Measurements from ENCODE around the gene WDR81. TPM values are rescaled to one million over a fixed set of nuclear protein-coding genes. Genes with fewer than 3 reads are reported as not detected.

WDR81 gene
- polyA plus RNA-seq, 2 donors: 8.5 to 10.7 TPM

DNA sequence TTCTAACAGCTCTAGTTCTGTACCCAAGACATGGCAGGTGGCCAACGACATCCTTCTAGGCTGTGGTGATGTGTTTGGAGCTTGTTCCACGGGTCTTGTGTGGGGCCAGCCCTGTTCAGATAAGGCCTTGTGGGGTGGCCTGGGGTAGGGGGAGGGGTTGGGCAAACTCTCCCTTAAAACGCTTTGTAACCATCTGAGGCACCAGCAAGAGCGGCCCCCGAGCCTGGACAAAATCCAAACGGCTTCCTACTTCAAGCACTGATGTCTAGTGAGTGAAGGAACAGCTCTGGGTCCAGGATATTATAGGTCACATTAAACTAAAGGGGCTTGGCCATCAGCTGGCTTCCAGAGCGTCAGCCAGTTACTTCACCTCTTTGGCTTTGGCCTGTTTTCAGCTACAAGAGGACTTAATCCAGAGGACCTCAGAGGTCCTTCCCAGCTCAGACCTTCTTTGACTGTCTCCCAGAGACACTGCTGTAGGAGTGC lies 49.2 kb downstream of the WDR81 start:
- WGBS, 2 donors: 36 to 37% methylated on average over 7 of the region's 7 CpGs
- peaks cover 0 to 13% of the 10 kb centered on the region in 2 donors for H3K4me1 ChIP-seq (ENCODE audit: control insufficient read depth in 2 of 2, insufficient read depth in 2 of 2, low read length in 1 of 2)
- H3K9me3 ChIP-seq (ENCODE audit: control insufficient read depth in 2 of 2, insufficient read depth in 1 of 2, low read depth in 1 of 2, low read length in 1 of 2): no peaks in the 10 kb centered on the region
- H3K27ac ChIP-seq (ENCODE audit: low read depth in 2 of 2, low read length in 1 of 2): peak overlapping the region in 1 of 2 donors; percentile 35
- no peaks in the 10 kb centered on the region for H3K27me3 ChIP-seq (ENCODE audit: control insufficient read depth in 1 of 2, insufficient read depth in 2 of 2, low read length in 2 of 2)
- H3K36me3 ChIP-seq (ENCODE audit: control insufficient read depth in 2 of 2, insufficient read depth in 2 of 2, low read length in 1 of 2): peaks cover 0 to 5% of the 10 kb centered on the region in 2 donors
- no peak overlapping the region for H3K4me3 ChIP-seq (ENCODE audit: low read depth in 1 of 2, low read length in 2 of 2)

DNA sequence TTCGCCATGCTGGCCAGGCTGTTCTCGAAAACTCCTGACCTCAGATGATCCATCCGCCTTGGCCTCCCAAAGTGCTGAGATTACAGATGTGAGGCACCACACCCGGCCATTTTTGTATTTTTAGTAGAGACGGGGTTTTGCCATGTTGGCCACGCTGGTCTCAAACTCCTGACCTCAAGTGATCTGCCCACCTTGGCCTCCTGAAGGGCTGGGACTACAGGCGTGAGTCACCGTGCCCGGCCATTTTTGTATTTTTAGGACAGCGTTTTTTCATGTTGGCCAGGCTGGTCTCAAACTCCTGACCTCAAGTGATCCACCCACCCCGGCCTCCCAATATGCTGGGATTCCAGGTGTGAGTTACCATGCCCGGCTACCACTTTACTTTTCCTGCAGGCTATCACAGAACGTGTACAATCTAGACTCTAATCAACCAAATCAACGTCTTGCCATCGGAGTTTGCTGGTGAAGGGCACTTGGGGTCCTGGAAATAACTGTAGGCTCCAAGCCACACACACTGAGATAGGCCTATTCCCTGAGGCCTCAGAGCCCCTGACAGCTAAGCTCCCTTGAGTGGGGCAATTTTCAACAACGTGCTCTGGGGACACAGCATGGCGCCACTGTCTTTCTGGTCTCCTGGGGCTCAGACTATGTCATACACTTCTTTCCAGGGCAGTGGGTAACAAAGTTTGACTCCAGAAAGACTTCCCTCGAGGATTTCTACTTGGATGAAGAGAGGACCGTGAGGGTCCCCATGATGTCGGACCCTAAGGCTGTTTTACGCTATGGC lies 50.1 kb downstream of the WDR81 start:
- H3K9me3 ChIP-seq (ENCODE audit: control insufficient read depth in 2 of 2, insufficient read depth in 1 of 2, low read depth in 1 of 2, low read length in 1 of 2): no peaks in the 10 kb centered on the region
- no peaks in the 10 kb centered on the region for H3K27me3 ChIP-seq (ENCODE audit: control insufficient read depth in 1 of 2, insufficient read depth in 2 of 2, low read length in 2 of 2)
- 93% methylated on average over 21 of the region's 21 CpGs for WGBS, 2 donors
- no peak overlapping the region for H3K27ac ChIP-seq (ENCODE audit: low read depth in 2 of 2, low read length in 1 of 2)
- no peak overlapping the region for H3K4me3 ChIP-seq (ENCODE audit: low read depth in 1 of 2, low read length in 2 of 2)
- H3K36me3 ChIP-seq (ENCODE audit: control insufficient read depth in 2 of 2, insufficient read depth in 2 of 2, low read length in 1 of 2): peaks cover 0 to 5% of the 10 kb centered on the region in 2 donors
- peaks cover 0 to 13% of the 10 kb centered on the region in 2 donors for H3K4me1 ChIP-seq (ENCODE audit: control insufficient read depth in 2 of 2, insufficient read depth in 2 of 2, low read length in 1 of 2)

DNA sequence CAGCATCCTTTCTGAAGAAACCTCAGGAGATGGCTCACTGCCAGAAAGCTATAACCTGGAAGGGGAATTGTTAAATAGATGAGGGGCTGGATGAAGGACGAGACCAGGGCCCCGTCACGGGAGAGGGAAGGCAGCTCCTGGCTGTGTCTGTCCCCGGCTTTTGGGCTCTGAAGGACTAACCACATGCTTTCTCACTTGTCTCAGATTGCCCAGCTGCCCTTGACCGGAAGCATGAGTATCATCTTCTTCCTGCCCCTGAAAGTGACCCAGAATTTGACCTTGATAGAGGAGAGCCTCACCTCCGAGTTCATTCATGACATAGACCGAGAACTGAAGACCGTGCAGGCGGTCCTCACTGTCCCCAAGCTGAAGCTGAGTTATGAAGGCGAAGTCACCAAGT lies 51.8 kb downstream of the WDR81 start:
- H3K27ac ChIP-seq (ENCODE audit: low read depth in 2 of 2, low read length in 1 of 2): no peak overlapping the region
- H3K4me3 ChIP-seq (ENCODE audit: low read depth in 1 of 2, low read length in 2 of 2): no peak overlapping the region
- WGBS, 2 donors: 90% methylated on average over 10 of the region's 10 CpGs
- no peaks in the 10 kb centered on the region for H3K9me3 ChIP-seq (ENCODE audit: control insufficient read depth in 2 of 2, insufficient read depth in 1 of 2, low read depth in 1 of 2, low read length in 1 of 2)
- H3K4me1 ChIP-seq (ENCODE audit: control insufficient read depth in 2 of 2, insufficient read depth in 2 of 2, low read length in 1 of 2): peaks cover 0 to 9% of the 10 kb centered on the region in 2 donors
- no peaks in the 10 kb centered on the region for H3K27me3 ChIP-seq (ENCODE audit: control insufficient read depth in 1 of 2, insufficient read depth in 2 of 2, low read length in 2 of 2)
- H3K36me3 ChIP-seq (ENCODE audit: control insufficient read depth in 2 of 2, insufficient read depth in 2 of 2, low read length in 1 of 2): peaks cover 0 to 5% of the 10 kb centered on the region in 2 donors

DNA sequence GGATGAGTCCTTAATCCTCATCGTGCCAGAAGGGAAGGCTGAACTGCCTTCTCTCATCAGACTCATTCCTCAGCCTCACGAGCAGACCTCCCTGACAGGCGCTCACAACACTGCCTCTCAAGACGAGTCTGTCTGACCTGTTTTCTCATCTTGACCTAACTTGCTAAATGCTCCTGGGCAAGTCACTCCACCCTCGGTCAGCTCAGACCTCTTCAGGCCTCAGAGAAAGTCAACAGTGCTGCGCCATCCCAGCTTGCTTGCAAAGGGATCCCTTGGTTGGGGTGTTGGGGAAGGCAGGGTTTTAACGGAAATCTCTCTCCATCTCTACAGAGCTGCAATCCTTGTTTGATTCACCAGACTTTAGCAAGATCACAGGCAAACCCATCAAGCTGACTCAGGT lies 52.4 kb downstream of the WDR81 start:
- no peak overlapping the region for H3K27ac ChIP-seq (ENCODE audit: low read depth in 2 of 2, low read length in 1 of 2)
- H3K4me1 ChIP-seq (ENCODE audit: control insufficient read depth in 2 of 2, insufficient read depth in 2 of 2, low read length in 1 of 2): peaks cover 0 to 7% of the 10 kb centered on the region in 2 donors
- H3K9me3 ChIP-seq (ENCODE audit: control insufficient read depth in 2 of 2, insufficient read depth in 1 of 2, low read depth in 1 of 2, low read length in 1 of 2): no peaks in the 10 kb centered on the region
- H3K27me3 ChIP-seq (ENCODE audit: control insufficient read depth in 1 of 2, insufficient read depth in 2 of 2, low read length in 2 of 2): no peaks in the 10 kb centered on the region
- WGBS, 2 donors: 72 to 87% methylated on average over 7 of the region's 7 CpGs
- H3K4me3 ChIP-seq (ENCODE audit: low read depth in 1 of 2, low read length in 2 of 2): no peak overlapping the region
- H3K36me3 ChIP-seq (ENCODE audit: control insufficient read depth in 2 of 2, insufficient read depth in 2 of 2, low read length in 1 of 2): peaks cover 0 to 5% of the 10 kb centered on the region in 2 donors

- H3K9me3 ChIP-seq (ENCODE audit: control insufficient read depth in 2 of 2, insufficient read depth in 1 of 2, low read depth in 1 of 2, low read length in 1 of 2): no peaks in the 10 kb centered on the region
- WGBS, 2 donors: 22 to 45% methylated on average over 8 of the region's 8 CpGs
- peaks cover 0 to 8% of the 10 kb centered on the region in 2 donors for H3K36me3 ChIP-seq (ENCODE audit: control insufficient read depth in 2 of 2, insufficient read depth in 2 of 2, low read length in 1 of 2)
- H3K4me3 ChIP-seq (ENCODE audit: low read depth in 1 of 2, low read length in 2 of 2): no peak overlapping the region
- H3K27ac ChIP-seq (ENCODE audit: low read depth in 2 of 2, low read length in 1 of 2): peak overlapping the region; percentile 69 to 73
- H3K4me1 ChIP-seq (ENCODE audit: control insufficient read depth in 2 of 2, insufficient read depth in 2 of 2, low read length in 1 of 2): peaks cover 0 to 7% of the 10 kb centered on the region in 2 donors
- H3K27me3 ChIP-seq (ENCODE audit: control insufficient read depth in 1 of 2, insufficient read depth in 2 of 2, low read length in 2 of 2): no peaks in the 10 kb centered on the region
Measured at GRCh38 chr17:1779571-1780131, 55.1 kb downstream of the WDR81 start.

DNA sequence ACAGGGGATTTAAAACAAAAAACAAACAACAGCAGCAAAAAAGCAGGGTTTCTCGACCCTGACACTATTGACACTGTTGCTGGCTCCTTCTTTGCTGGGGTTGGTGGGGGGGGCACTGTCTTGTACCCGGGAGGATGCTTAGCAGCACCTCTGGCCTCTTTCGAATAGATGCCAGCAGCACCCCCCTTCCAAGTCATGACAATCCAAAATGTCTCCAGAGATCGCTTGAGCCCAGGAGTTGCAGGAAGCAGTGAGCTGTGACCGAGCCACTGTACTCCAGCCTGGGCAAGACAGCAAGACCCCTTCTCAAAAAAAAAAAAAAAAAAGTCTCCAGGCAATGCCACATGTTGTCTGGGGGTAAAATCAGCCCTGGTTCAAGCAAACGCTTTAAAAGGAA lies 57.7 kb downstream of the WDR81 start:
- Histone ChIP-seq H3K4me3 (ENCODE audit: low read depth in 1 of 2, low read length in 2 of 2) (no peak overlapping the region), H3K27me3 (ENCODE audit: control insufficient read depth in 1 of 2, insufficient read depth in 2 of 2, low read length in 2 of 2) (no peaks in the 10 kb centered on the region), H3K4me1 (ENCODE audit: control insufficient read depth in 2 of 2, insufficient read depth in 2 of 2, low read length in 1 of 2) (peaks cover 0 to under 1% of the 10 kb centered on the region in 2 donors), H3K9me3 (ENCODE audit: control insufficient read depth in 2 of 2, insufficient read depth in 1 of 2, low read depth in 1 of 2, low read length in 1 of 2) (no peaks in the 10 kb centered on the region), H3K36me3 (ENCODE audit: control insufficient read depth in 2 of 2, insufficient read depth in 2 of 2, low read length in 1 of 2) (peaks cover 0 to 4% of the 10 kb centered on the region in 2 donors), H3K27ac (ENCODE audit: low read depth in 2 of 2, low read length in 1 of 2) (peak overlapping the region; percentile 34 to 56)
- WGBS, 2 donors: 68 to 69% methylated on average over 6 of the region's 6 CpGs

GRCh38 chr17:1783271-1783670 lies 58.8 kb downstream of the WDR81 start:
- WGBS, 2 donors: 78 to 80% methylated on average over 19 of the region's 19 CpGs
- Histone ChIP-seq H3K27ac (ENCODE audit: low read depth in 2 of 2, low read length in 1 of 2) (peak overlapping the region; percentile 88 to 91), H3K9me3 (ENCODE audit: control insufficient read depth in 2 of 2, insufficient read depth in 1 of 2, low read depth in 1 of 2, low read length in 1 of 2) (no peaks in the 10 kb centered on the region), H3K36me3 (ENCODE audit: control insufficient read depth in 2 of 2, insufficient read depth in 2 of 2, low read length in 1 of 2) (peaks cover 0 to 8% of the 10 kb centered on the region in 2 donors), H3K4me1 (ENCODE audit: control insufficient read depth in 2 of 2, insufficient read depth in 2 of 2, low read length in 1 of 2) (peaks cover 0 to 4% of the 10 kb centered on the region in 2 donors), H3K27me3 (ENCODE audit: control insufficient read depth in 1 of 2, insufficient read depth in 2 of 2, low read length in 2 of 2) (no peaks in the 10 kb centered on the region), H3K4me3 (ENCODE audit: low read depth in 1 of 2, low read length in 2 of 2) (peak overlapping the region in 1 of 2 donors; percentile 2)

GRCh38 chr17:1783834-1784611 lies 59.5 kb downstream of the WDR81 start:
- Histone ChIP-seq H3K36me3 (ENCODE audit: control insufficient read depth in 2 of 2, insufficient read depth in 2 of 2, low read length in 1 of 2) (peaks cover 0 to 8% of the 10 kb centered on the region in 2 donors), H3K27ac (ENCODE audit: low read depth in 2 of 2, low read length in 1 of 2) (peak overlapping the region; percentile 88 to 91), H3K27me3 (ENCODE audit: control insufficient read depth in 1 of 2, insufficient read depth in 2 of 2, low read length in 2 of 2) (no peaks in the 10 kb centered on the region), H3K9me3 (ENCODE audit: control insufficient read depth in 2 of 2, insufficient read depth in 1 of 2, low read depth in 1 of 2, low read length in 1 of 2) (no peaks in the 10 kb centered on the region), H3K4me1 (ENCODE audit: control insufficient read depth in 2 of 2, insufficient read depth in 2 of 2, low read length in 1 of 2) (peaks cover 0 to 4% of the 10 kb centered on the region in 2 donors), H3K4me3 (ENCODE audit: low read depth in 1 of 2, low read length in 2 of 2) (peak overlapping the region in 1 of 2 donors; percentile 2)
- 52 to 55% methylated on average over 16 of the region's 16 CpGs for WGBS, 2 donors

GRCh38 chr17:1785930-1786329 lies 61.4 kb downstream of the WDR81 start:
- Histone ChIP-seq H3K27me3 (ENCODE audit: control insufficient read depth in 1 of 2, insufficient read depth in 2 of 2, low read length in 2 of 2) (no peaks in the 10 kb centered on the region), H3K9me3 (ENCODE audit: control insufficient read depth in 2 of 2, insufficient read depth in 1 of 2, low read depth in 1 of 2, low read length in 1 of 2) (no peaks in the 10 kb centered on the region), H3K4me3 (ENCODE audit: low read depth in 1 of 2, low read length in 2 of 2) (no peak overlapping the region), H3K36me3 (ENCODE audit: control insufficient read depth in 2 of 2, insufficient read depth in 2 of 2, low read length in 1 of 2) (peaks cover 0 to 8% of the 10 kb centered on the region in 2 donors), H3K27ac (ENCODE audit: low read depth in 2 of 2, low read length in 1 of 2) (no peak overlapping the region), H3K4me1 (ENCODE audit: control insufficient read depth in 2 of 2, insufficient read depth in 2 of 2, low read length in 1 of 2) (peaks cover 0 to 4% of the 10 kb centered on the region in 2 donors)
- 73 to 77% methylated on average over 4 of the region's 4 CpGs for WGBS, 2 donors
